Hepatocyte (in vitro differentiated cells): ENCODE results near the gene SMLR1. TPM values are rescaled to one million over a fixed set of nuclear protein-coding genes. Genes with fewer than 3 reads are reported as not detected.

Source experiments
- DNase-seq: peaks from one replicate; pipeline ENCODE4 v3.0.0-alpha.2; 2016; ENCODE audit warnings: low spot score
- H2AFZ ChIP-seq: fragments of 200-600 bp; sonication (generic); 2 replicates; pipeline ENCODE4 v1.6.0; 2016; ENCODE audit warnings: antibody characterized with exemption, mild to moderate bottlenecking
- H3K27ac ChIP-seq: fragments of 200-600 bp; sonication (generic); 2 replicates; pipeline ENCODE4 v1.5.1; 2016; ENCODE audit warnings: mild to moderate bottlenecking
- H3K27me3 ChIP-seq: fragments of 200-600 bp; sonication (generic); 2 replicates; pipeline ENCODE4 v1.6.1; 2016
- H3K36me3 ChIP-seq: fragments of 200-600 bp; sonication (generic); replicated peaks from 2 replicates; pipeline ENCODE4 v1.5.1; 2016; ENCODE audit warnings: low read depth; ENCODE audit not compliant: insufficient read depth
- H3K4me1 ChIP-seq: fragments of 200-600 bp; sonication (generic); 2 replicates; pipeline ENCODE4 v1.5.1; 2016; ENCODE audit warnings: mild to moderate bottlenecking, moderate library complexity; ENCODE audit not compliant: insufficient read depth
- H3K4me2 ChIP-seq: fragments of 200-600 bp; sonication (generic); 2 replicates; pipeline ENCODE4 v1.6.0; 2016
- H3K4me3 ChIP-seq: fragments of 200-600 bp; sonication (generic); 2 replicates; pipeline ENCODE4 v1.5.1; 2016; ENCODE audit warnings: mild to moderate bottlenecking
- H3K79me2 ChIP-seq: fragments of 200-600 bp; sonication (generic); 2 replicates; pipeline ENCODE4 v1.6.0; 2017; ENCODE audit warnings: mild to moderate bottlenecking
- H3K9me2 ChIP-seq: fragments of 200-600 bp; sonication (generic); replicated peaks from 2 replicates; pipeline ENCODE4 v1.6.0; 2017; ENCODE audit warnings: mild to moderate bottlenecking; ENCODE audit not compliant: insufficient read depth
- H3K9me3 ChIP-seq: fragments of 200-600 bp; sonication (generic); 2 replicates; pipeline ENCODE4 v1.5.1; 2016; ENCODE audit warnings: low read depth, mild to moderate bottlenecking
- H4K20me1 ChIP-seq: fragments of 200-600 bp; sonication (generic); 2 replicates; pipeline ENCODE4 v1.6.0; 2016; ENCODE audit warnings: mild to moderate bottlenecking; ENCODE audit not compliant: insufficient read depth, poor library complexity, severe bottlenecking
- EZH2 ChIP-seq: fragments of 200-600 bp; sonication (generic); IDR thresholded peaks from 2 replicates; pipeline ENCODE4 v1.6.1; 2016; ENCODE audit warnings: antibody characterized with exemption, mild to moderate bottlenecking, borderline replicate concordance
- EZH2phosphoT487 ChIP-seq: fragments of 200-600 bp; sonication (generic); IDR thresholded peaks from one replicate; pipeline ENCODE4 v1.6.1; 2018; ENCODE audit warnings: antibody characterized with exemption, mild to moderate bottlenecking, low read depth, moderate library complexity; ENCODE audit not compliant: unreplicated experiment, severe bottlenecking
- WGBS: methylation state at CpG from one replicate; pipeline ENCODE4 v1.1.6; 2016; ENCODE audit warnings: low lambda C conversion rate; ENCODE audit errors: missing lambda C conversion rate; 5-methylcytosine and 5-hydroxymethylcytosine counted together
- polyA plus RNA-seq: library from polyadenylated mRNA; unstranded; fragments of >200 nt; fragmentation: Nextera tagmentation; extraction: Ambion mirVana; gene quantifications from 2 replicates; pipeline ENCODE4 v1.2.1, GENCODE V29; 2016
- total RNA-seq: library from RNA; depleted of rRNA; stranded (reverse); fragments of >200 nt; gene quantifications from 2 replicates; pipeline ENCODE4 v1.2.3, GENCODE V29; 2014
- TF ChIP-seq, protein P1 (sequence below): fragments of 200-600 bp; sonication (generic); IDR thresholded peaks from 2 replicates; pipeline ENCODE4 v1.5.1; 2016; ENCODE audit warnings: antibody characterized with exemption, mild to moderate bottlenecking; ENCODE audit not compliant: poor library complexity

The SMLR1 gene
- total and polyA plus RNA-seq, 2 experiments from 2014 or later, result 28.9 to 31.0 TPM

DNA sequence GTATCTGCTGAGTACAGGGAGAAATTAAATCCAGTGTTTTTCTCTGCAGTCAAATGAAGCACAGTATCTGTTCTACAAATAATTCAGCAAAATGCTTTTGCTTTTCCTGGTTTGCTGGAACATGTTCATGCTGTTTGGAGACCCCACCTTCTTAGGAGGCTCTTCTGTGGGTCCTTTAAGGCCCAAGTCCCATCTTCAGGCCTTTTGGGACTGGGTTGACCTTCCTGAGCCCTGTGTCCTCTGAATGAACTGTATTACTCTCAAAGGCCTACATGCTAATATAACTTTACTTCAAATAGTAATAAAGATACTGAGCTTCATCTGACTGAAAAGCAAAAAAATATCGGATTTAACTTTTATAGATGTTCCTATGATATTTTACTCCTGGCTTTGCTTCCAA lies 19.3 kb downstream of the SMLR1 start:
- WGBS, result 72% methylated on average over 1 of the region's 1 CpG
- no peaks in the 10 kb centered on the region for H3K9me2 ChIP-seq
- H3K27me3 ChIP-seq, result no peaks in the 10 kb centered on the region
- no peaks in the 10 kb centered on the region for H3K79me2 ChIP-seq
- H3K36me3 ChIP-seq, result no peaks in the 10 kb centered on the region
- no peak overlapping the region for H2AFZ ChIP-seq
- no peaks in the 10 kb centered on the region for H4K20me1 ChIP-seq
- DNase-seq, result no peak
- no peak overlapping the region for H3K27ac ChIP-seq
- no peak overlapping the region for H3K4me3 ChIP-seq
- no peak for TF ChIP-seq EZH2phosphoT487
- TF ChIP-seq, protein P1, sequence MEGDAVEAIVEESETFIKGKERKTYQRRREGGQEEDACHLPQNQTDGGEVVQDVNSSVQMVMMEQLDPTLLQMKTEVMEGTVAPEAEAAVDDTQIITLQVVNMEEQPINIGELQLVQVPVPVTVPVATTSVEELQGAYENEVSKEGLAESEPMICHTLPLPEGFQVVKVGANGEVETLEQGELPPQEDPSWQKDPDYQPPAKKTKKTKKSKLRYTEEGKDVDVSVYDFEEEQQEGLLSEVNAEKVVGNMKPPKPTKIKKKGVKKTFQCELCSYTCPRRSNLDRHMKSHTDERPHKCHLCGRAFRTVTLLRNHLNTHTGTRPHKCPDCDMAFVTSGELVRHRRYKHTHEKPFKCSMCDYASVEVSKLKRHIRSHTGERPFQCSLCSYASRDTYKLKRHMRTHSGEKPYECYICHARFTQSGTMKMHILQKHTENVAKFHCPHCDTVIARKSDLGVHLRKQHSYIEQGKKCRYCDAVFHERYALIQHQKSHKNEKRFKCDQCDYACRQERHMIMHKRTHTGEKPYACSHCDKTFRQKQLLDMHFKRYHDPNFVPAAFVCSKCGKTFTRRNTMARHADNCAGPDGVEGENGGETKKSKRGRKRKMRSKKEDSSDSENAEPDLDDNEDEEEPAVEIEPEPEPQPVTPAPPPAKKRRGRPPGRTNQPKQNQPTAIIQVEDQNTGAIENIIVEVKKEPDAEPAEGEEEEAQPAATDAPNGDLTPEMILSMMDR, result no peak
- TF ChIP-seq EZH2, result no peak
- H3K4me1 ChIP-seq, result no peaks in the 10 kb centered on the region
- H3K9me3 ChIP-seq, result no peaks in the 10 kb centered on the region
- no peak overlapping the region for H3K4me2 ChIP-seq

DNA sequence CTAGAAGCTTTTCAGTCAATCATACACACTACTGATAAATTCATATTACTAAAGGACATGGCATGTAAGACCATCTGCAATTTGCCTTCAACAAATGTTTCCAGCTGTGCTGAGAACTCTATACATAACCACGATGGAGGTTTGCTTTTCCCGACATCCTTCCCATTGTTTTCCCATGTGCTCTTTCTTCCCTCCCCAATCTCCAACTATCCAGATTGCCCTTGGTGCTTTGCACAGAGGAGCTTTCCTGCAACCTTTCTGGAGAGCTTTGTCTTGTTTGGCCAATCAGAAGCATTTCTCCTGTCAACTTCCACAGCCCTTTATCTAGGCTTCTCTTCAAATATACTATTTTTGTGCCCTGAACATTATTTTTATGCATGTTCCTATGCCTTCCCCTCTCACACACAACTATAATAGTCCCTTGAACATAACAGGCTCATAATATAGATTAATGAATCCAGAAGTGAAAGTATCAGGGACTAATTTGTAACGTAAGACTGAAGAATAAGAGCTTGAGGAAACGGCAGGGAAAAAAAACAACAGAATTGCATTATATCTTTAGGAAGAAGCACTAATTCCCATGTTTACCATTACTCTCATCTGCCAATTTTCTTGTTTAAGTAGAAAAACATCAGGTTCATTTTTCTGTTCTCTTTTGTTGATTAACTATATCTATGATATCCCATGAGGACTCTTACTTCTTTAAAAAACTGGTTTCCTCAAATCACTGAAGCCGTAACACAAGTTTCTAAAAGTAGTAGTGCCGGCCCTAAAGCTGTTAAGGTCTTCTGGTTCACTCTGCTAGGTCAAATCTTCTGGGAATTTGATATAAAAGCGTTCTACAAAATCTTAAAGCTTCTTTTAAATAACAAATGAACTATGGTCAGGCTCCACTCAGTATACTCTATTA lies 20.1 kb downstream of the SMLR1 start:
- no peaks in the 10 kb centered on the region for H3K79me2 ChIP-seq

DNA sequence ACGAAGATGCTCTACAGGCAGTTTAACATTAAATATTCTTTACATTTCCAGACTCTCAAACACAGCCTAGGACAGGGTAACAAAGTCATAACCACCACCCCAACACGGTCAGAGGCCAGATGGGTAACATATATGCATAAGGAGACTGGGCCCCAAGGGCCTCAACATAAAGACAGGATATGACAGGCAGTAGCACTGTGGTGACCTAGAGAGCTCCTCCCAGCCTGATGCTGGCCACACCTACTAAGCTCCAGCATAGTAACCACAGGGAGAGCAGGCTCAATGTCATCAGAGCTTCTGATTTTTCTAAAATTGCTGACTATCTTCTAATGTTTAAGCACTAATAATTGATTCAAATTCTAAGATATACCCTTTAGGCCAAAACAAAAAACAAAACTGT lies 21.7 kb downstream of the SMLR1 start:
- no peak for TF ChIP-seq EZH2phosphoT487
- TF ChIP-seq, protein P1, result no peak
- no peak for TF ChIP-seq EZH2
- no peaks in the 10 kb centered on the region for H3K27me3 ChIP-seq
- H3K4me3 ChIP-seq, result no peak overlapping the region
- no peaks in the 10 kb centered on the region for H3K9me2 ChIP-seq
- DNase-seq, result no peak
- H4K20me1 ChIP-seq, result no peaks in the 10 kb centered on the region
- 92% methylated on average over 2 of the region's 2 CpGs for WGBS
- H3K4me2 ChIP-seq, result no peak overlapping the region
- H3K79me2 ChIP-seq, result no peaks in the 10 kb centered on the region
- H3K4me1 ChIP-seq, result peaks cover 12% of the 10 kb centered on the region
- H3K27ac ChIP-seq, result no peak overlapping the region
- no peak overlapping the region for H2AFZ ChIP-seq
- H3K36me3 ChIP-seq, result no peaks in the 10 kb centered on the region
- no peaks in the 10 kb centered on the region for H3K9me3 ChIP-seq

More for the DNA sequence above, 20.1 kb downstream of the SMLR1 start:
- Histone ChIP-seq H2AFZ (no peak overlapping the region), H3K4me2 (no peak overlapping the region), H3K9me3 (no peaks in the 10 kb centered on the region), H4K20me1 (no peaks in the 10 kb centered on the region), H3K4me1 (no peaks in the 10 kb centered on the region), H3K27me3 (no peaks in the 10 kb centered on the region), H3K9me2 (no peaks in the 10 kb centered on the region), H3K4me3 (no peak overlapping the region), H3K36me3 (no peaks in the 10 kb centered on the region), H3K27ac (no peak overlapping the region)
- no peak for DNase-seq
- TF ChIP-seq, protein P1, result no peak
- TF ChIP-seq EZH2phosphoT487, result no peak
- TF ChIP-seq EZH2, result no peak
- WGBS, result 77% methylated on average over 7 of the region's 7 CpGs
